Body of pancreas (tissue), 4 donors: Measurements from ENCODE around the gene ZNF768. TPM values are rescaled to one million over a fixed set of nuclear protein-coding genes. Genes with fewer than 3 reads are reported as not detected.

Experiments
- ATAC-seq: fragments of 150-250 bp; one replicate; pipeline ENCODE4 v1.9.1; 2016
- DNase-seq, 4 donors: peaks; one replicate each; pipeline ENCODE4 v3.0.0-alpha.2; 2019
- H3K27ac ChIP-seq, 4 donors: fragments of 200-600 bp; sonication (generic); 1 replicate in 3 of 4; 2 replicates in 1 of 4; pipeline versions ENCODE4 v1.5.1 to v1.6.1; 2016 to 2019; ENCODE audit warnings: mild to moderate bottlenecking in 1 of 4, mixed read lengths in 1 of 4, moderate library complexity in 1 of 4
- H3K27me3 ChIP-seq, 2 donors: fragments of 200-600 bp; sonication (generic); one replicate each; pipeline ENCODE4 v1.6.0; 2016; ENCODE audit warnings: mild to moderate bottlenecking in 1 of 2
- H3K36me3 ChIP-seq, 2 donors: fragments of 200-600 bp; sonication (generic); replicated peaks in 1 of 2; 2 replicates each; pipeline ENCODE4 v1.5.1; 2016; ENCODE audit warnings: low read depth in 2 of 2; ENCODE audit not compliant: insufficient read depth in 1 of 2
- H3K4me1 ChIP-seq: fragments of 200-600 bp; sonication (generic); one replicate; pipeline ENCODE4 v1.6.0; 2016
- H3K4me3 ChIP-seq, 2 donors: fragments of 200-600 bp; sonication (generic); 1 replicate in 1 of 2; 2 replicates in 1 of 2; pipeline ENCODE4 v1.5.1; 2016 to 2019
- H3K9me3 ChIP-seq, 3 donors: fragments of 200-600 bp; sonication (generic); 1 replicate in 2 of 3; 2 replicates in 1 of 3; pipeline ENCODE4 v1.5.1; 2016
- CTCF ChIP-seq, 7 experiments: fragments of 450-650 bp in 4 of 7; fragments of 200-600 bp in 3 of 7; sonication (generic) in 3 of 7; IDR thresholded peaks; one replicate each; pipeline ENCODE4 v1.5.1; 2016 to 2019; ENCODE audit warnings: antibody characterized with exemption in 7 of 7
- POLR2A ChIP-seq, 3 donors: fragments of 450-650 bp; IDR thresholded peaks; one replicate each; pipeline ENCODE4 v1.6.1; 2016; ENCODE audit warnings: antibody characterized with exemption in 3 of 3, mild to moderate bottlenecking in 2 of 3
- WGBS, 2 donors: methylation state at CpG; one replicate each; pipeline ENCODE4 v1.1.5; 2017; 5-methylcytosine and 5-hydroxymethylcytosine counted together
- intact Hi-C: fragments of 100-400 bp; cut with DNase I; formaldehyde crosslinking; loops from one replicate; pipeline ENCODE4 v1.15.1; 2023
- total RNA-seq, 2 donors: library from RNA; depleted of rRNA; stranded (reverse); fragments of >200 nt; gene quantifications; one replicate each; pipeline ENCODE4 v1.1.0, GENCODE V29; 2016

ZNF768 gene
- total RNA-seq, 2 donors from 2014 or later, result 17.8 to 24.1 TPM

GRCh38 chr16:30519120-30520049 is 7.0 kb downstream of the ZNF768 start:
- DNase-seq (no peak), ATAC-seq (no peak)
- intact Hi-C loops, result loop anchor here (5.0 kb wide), 1 partner anchor 87 kb away; the partner anchor contains the start of gene DCTPP1
- WGBS, 2 donors, result 80% methylated on average over 16 to 20 of the region's 20 CpGs
- no peaks in the 10 kb centered on the region for H3K36me3 ChIP-seq
- H3K9me3 ChIP-seq, result no peaks in the 10 kb centered on the region
- H3K27me3 ChIP-seq, result no peaks in the 10 kb centered on the region
- peaks cover 4% of the 10 kb centered on the region for H3K4me1 ChIP-seq
- no peak for TF ChIP-seq POLR2A (IDR thresholded peaks at IDR 0.05)
- TF ChIP-seq CTCF (IDR thresholded peaks at IDR 0.05), result no peak
- H3K4me3 ChIP-seq, result no peak overlapping the region
- no peak overlapping the region for H3K27ac ChIP-seq

- Histone ChIP-seq H3K4me1 (no peaks in the 10 kb centered on the region), H3K27me3 (no peaks in the 10 kb centered on the region), H3K4me3 (no peak overlapping the region), H3K36me3 (no peaks in the 10 kb centered on the region), H3K9me3 (no peaks in the 10 kb centered on the region), H3K27ac (no peak overlapping the region)
- WGBS, 2 donors, result 82 to 85% methylated on average over 9 to 10 of the region's 10 CpGs
- no peak for ATAC-seq
- DNase-seq, result no peak
- TF ChIP-seq POLR2A (IDR thresholded peaks at IDR 0.05), result no peak
- no peak for TF ChIP-seq CTCF (IDR thresholded peaks at IDR 0.05)
- intact Hi-C loops, result no loop called here
These were observed 7.8 kb downstream of the ZNF768 start for GRCh38 chr16:30518552-30518951.

GRCh38 chr16:30515275-30515674 is 11.1 kb downstream of the ZNF768 start:
- 79 to 88% methylated on average over 2 of the region's 2 CpGs for WGBS, 2 donors
- Histone ChIP-seq H3K27me3 (no peaks in the 10 kb centered on the region), H3K4me1 (no peaks in the 10 kb centered on the region), H3K9me3 (no peaks in the 10 kb centered on the region), H3K27ac (no peak overlapping the region), H3K36me3 (no peaks in the 10 kb centered on the region), H3K4me3 (no peak overlapping the region)
- ATAC-seq (no peak), DNase-seq (no peak)
- TF ChIP-seq CTCF (IDR thresholded peaks at IDR 0.05), result no peak
- TF ChIP-seq POLR2A (IDR thresholded peaks at IDR 0.05), result no peak
- intact Hi-C loops, result no loop called here

GRCh38 chr16:30511509-30511908 is 14.9 kb downstream of the ZNF768 start:
- Histone ChIP-seq H3K4me1 (no peaks in the 10 kb centered on the region), H3K36me3 (no peaks in the 10 kb centered on the region), H3K27me3 (no peaks in the 10 kb centered on the region), H3K9me3 (no peaks in the 10 kb centered on the region), H3K27ac (no peak overlapping the region), H3K4me3 (no peak overlapping the region)
- WGBS, 2 donors, result 84 to 85% methylated on average over 2 to 3 of the region's 3 CpGs
- intact Hi-C loops, result loop anchor here (5.0 kb wide), 1 partner anchor 54 kb away; no protein-coding TSS in a partner anchor
- no peak for TF ChIP-seq POLR2A (IDR thresholded peaks at IDR 0.05)
- no peak for TF ChIP-seq CTCF (IDR thresholded peaks at IDR 0.05)
- ATAC-seq (no peak), DNase-seq (no peak)
